GM12875 (cell line): ENCODE measurements around the gene ELMOD3.
"Not testable (repeated sequence)": the region's sequence is repeated elsewhere in the genome, so short reads cannot be mapped to it uniquely, and the experiment has no call there.

Experiments
- H3K4me3 ChIP-seq: one replicate; pipeline ENCODE4 v1.5.1; 2011; ENCODE audit warnings: low read depth, low read length, control low read depth
- CTCF ChIP-seq: IDR thresholded peaks from 2 replicates; pipeline ENCODE4 v1.5.1; 2011; ENCODE audit warnings: low read depth, mild to moderate bottlenecking, control low read depth, inconsistent platforms, low read length, moderate library complexity, borderline replicate concordance; ENCODE audit not compliant: insufficient read depth

The ELMOD3 gene

GRCh38 chr2:85344356-85344954 is 10.1 kb upstream of the ELMOD3 start:
- TF ChIP-seq CTCF: no peak
- no peak overlapping the region for H3K4me3 ChIP-seq

GRCh38 chr2:85347599-85347998 is 7.0 kb upstream of the ELMOD3 start:
- no peak overlapping the region for H3K4me3 ChIP-seq
- no peak for TF ChIP-seq CTCF

- H3K4me3 ChIP-seq: peak overlapping the region; percentile 55
- no peak for TF ChIP-seq CTCF
Observed at GRCh38 chr2:85353876-85354285, 688 bp upstream of the ELMOD3 start.

DNA sequence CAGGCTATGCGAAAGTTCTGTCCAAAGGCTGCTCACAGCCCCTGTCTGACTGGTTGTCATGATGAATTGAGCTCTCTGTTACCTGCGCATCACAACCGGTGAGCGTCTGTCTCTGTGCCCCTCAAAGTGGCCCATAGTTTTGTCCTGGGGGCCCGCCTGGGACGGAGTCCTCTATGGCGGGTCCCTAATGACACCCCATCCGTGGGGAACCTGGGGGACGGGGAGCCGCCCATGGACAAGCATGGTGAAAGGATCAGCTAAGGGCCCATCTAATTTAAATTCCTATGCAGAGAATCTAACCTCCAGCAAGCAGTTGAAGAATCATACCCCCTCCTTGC is 473 bp downstream of the ELMOD3 start:
- TF ChIP-seq CTCF: no peak
- peak overlapping the region; percentile 68 for H3K4me3 ChIP-seq

DNA sequence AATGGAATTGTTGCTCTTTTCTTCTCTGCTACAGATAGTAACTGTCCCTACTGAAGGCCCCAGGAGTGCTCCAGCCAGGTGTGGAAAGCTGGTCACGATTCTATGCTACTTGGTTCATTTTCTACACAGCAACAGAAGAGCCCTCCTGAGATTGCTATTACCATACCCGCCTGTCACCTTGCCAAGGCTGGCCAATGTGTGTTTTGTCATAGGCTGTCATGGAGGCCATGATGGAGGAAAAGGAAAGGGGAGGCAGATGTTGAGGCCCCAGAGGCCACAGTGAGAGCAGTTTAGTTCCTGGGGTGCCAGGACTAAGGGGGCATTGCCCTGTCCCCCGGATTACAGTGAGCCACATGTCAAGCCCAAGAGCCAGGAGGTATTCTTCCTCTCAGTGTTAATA is 952 bp downstream of the ELMOD3 start:
- peak overlapping the region; percentile 68 for H3K4me3 ChIP-seq
- no peak for TF ChIP-seq CTCF

DNA sequence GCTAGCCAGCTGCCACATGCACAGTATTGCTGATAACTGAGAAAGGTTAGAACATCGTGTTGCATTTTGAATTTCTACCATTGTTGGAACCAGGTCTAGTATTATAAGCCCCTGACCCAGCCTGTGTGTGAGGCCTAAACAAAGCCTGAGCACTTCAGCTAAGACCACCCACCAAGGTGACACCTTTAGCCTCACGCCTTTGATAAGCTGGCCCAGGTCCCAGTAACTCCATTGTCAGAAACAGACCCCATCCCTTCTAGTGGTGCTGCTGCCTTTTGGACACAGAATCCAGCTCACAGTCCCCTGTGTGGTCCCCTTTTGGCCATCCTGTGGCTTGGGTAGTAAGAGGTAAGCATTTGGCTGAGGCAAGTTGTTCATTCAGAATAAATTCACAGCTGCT is 1.6 kb downstream of the ELMOD3 start:
- H3K4me3 ChIP-seq: no peak overlapping the region
- TF ChIP-seq CTCF: no peak

DNA sequence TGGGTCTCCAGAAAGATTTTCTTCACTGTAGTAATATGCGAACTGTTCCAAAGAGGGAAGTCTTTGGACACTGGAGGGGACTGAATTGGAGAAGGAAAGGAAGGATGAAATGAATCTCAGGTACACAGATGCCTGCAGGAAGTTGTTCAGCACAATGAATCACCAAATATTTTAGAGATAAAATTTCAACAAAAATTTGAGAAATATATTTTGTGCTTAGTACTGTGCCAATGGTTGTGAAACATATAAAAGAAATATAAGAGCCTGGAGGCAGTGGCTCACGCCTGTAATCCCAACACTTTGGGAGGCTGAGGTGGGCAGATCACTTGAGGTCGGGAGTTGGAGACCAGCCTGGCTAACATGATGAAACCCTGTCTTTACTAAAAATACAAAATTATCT is 3.2 kb downstream of the ELMOD3 start:
- H3K4me3 ChIP-seq: no peak overlapping the region
- no peak for TF ChIP-seq CTCF

- H3K4me3 ChIP-seq: not testable (repeated sequence)
Observed at GRCh38 chr2:85362653-85363387, 8.3 kb downstream of the ELMOD3 start.
